Hepatocyte (in vitro differentiated cells): ENCODE measurements around the gene GAB3. TPM values are rescaled to one million over a fixed set of nuclear protein-coding genes. Genes with fewer than 3 reads are reported as not detected.

ENCODE experiments used
- DNase-seq: peaks from one replicate; pipeline ENCODE4 v3.0.0-alpha.2; 2016; ENCODE audit warnings: low spot score
- H2AFZ ChIP-seq: fragments of 200-600 bp; sonication (generic); 2 replicates; pipeline ENCODE4 v1.6.0; 2016; ENCODE audit warnings: antibody characterized with exemption, mild to moderate bottlenecking
- H3K27ac ChIP-seq: fragments of 200-600 bp; sonication (generic); 2 replicates; pipeline ENCODE4 v1.5.1; 2016; ENCODE audit warnings: mild to moderate bottlenecking
- H3K27me3 ChIP-seq: fragments of 200-600 bp; sonication (generic); 2 replicates; pipeline ENCODE4 v1.6.1; 2016
- H3K36me3 ChIP-seq: fragments of 200-600 bp; sonication (generic); replicated peaks from 2 replicates; pipeline ENCODE4 v1.5.1; 2016; ENCODE audit warnings: low read depth; ENCODE audit not compliant: insufficient read depth
- H3K4me1 ChIP-seq: fragments of 200-600 bp; sonication (generic); 2 replicates; pipeline ENCODE4 v1.5.1; 2016; ENCODE audit warnings: mild to moderate bottlenecking, moderate library complexity; ENCODE audit not compliant: insufficient read depth
- H3K4me2 ChIP-seq: fragments of 200-600 bp; sonication (generic); 2 replicates; pipeline ENCODE4 v1.6.0; 2016
- H3K4me3 ChIP-seq: fragments of 200-600 bp; sonication (generic); 2 replicates; pipeline ENCODE4 v1.5.1; 2016; ENCODE audit warnings: mild to moderate bottlenecking
- H3K79me2 ChIP-seq: fragments of 200-600 bp; sonication (generic); 2 replicates; pipeline ENCODE4 v1.6.0; 2017; ENCODE audit warnings: mild to moderate bottlenecking
- H3K9me2 ChIP-seq: fragments of 200-600 bp; sonication (generic); replicated peaks from 2 replicates; pipeline ENCODE4 v1.6.0; 2017; ENCODE audit warnings: mild to moderate bottlenecking; ENCODE audit not compliant: insufficient read depth
- H3K9me3 ChIP-seq: fragments of 200-600 bp; sonication (generic); 2 replicates; pipeline ENCODE4 v1.5.1; 2016; ENCODE audit warnings: low read depth, mild to moderate bottlenecking
- H4K20me1 ChIP-seq: fragments of 200-600 bp; sonication (generic); 2 replicates; pipeline ENCODE4 v1.6.0; 2016; ENCODE audit warnings: mild to moderate bottlenecking; ENCODE audit not compliant: insufficient read depth, poor library complexity, severe bottlenecking
- CTCF ChIP-seq: fragments of 200-600 bp; sonication (generic); IDR thresholded peaks from 2 replicates; pipeline ENCODE4 v1.5.1; 2016; ENCODE audit warnings: antibody characterized with exemption, mild to moderate bottlenecking; ENCODE audit not compliant: poor library complexity
- EZH2 ChIP-seq: fragments of 200-600 bp; sonication (generic); IDR thresholded peaks from 2 replicates; pipeline ENCODE4 v1.6.1; 2016; ENCODE audit warnings: antibody characterized with exemption, mild to moderate bottlenecking, borderline replicate concordance
- EZH2phosphoT487 ChIP-seq: fragments of 200-600 bp; sonication (generic); IDR thresholded peaks from one replicate; pipeline ENCODE4 v1.6.1; 2018; ENCODE audit warnings: antibody characterized with exemption, mild to moderate bottlenecking, low read depth, moderate library complexity; ENCODE audit not compliant: unreplicated experiment, severe bottlenecking
- WGBS: methylation state at CpG from one replicate; pipeline ENCODE4 v1.1.6; 2016; ENCODE audit warnings: low lambda C conversion rate; ENCODE audit errors: missing lambda C conversion rate; 5-methylcytosine and 5-hydroxymethylcytosine counted together
- polyA plus RNA-seq: library from polyadenylated mRNA; unstranded; fragments of >200 nt; fragmentation: Nextera tagmentation; extraction: Ambion mirVana; gene quantifications from 2 replicates; pipeline ENCODE4 v1.2.1, GENCODE V29; 2016
- total RNA-seq: library from RNA; depleted of rRNA; stranded (reverse); fragments of >200 nt; gene quantifications from 2 replicates; pipeline ENCODE4 v1.2.3, GENCODE V29; 2014

GAB3 gene
- total and polyA plus RNA-seq, 2 experiments from 2014 or later: 0.21 to 0.50 TPM

GRCh38 chrX:154658187-154658586 is 92.7 kb downstream of the GAB3 start:
- Histone ChIP-seq H3K9me3 (no peaks in the 10 kb centered on the region), H3K79me2 (no peaks in the 10 kb centered on the region), H3K4me2 (no peak overlapping the region), H4K20me1 (no peaks in the 10 kb centered on the region), H3K4me3 (no peak overlapping the region), H3K9me2 (no peaks in the 10 kb centered on the region), H3K27ac (no peak overlapping the region), H3K36me3 (no peaks in the 10 kb centered on the region), H3K27me3 (no peaks in the 10 kb centered on the region), H2AFZ (no peak overlapping the region), H3K4me1 (no peaks in the 10 kb centered on the region)
- no peak for TF ChIP-seq EZH2phosphoT487
- no peak for TF ChIP-seq EZH2
- TF ChIP-seq CTCF: no peak
- DNase-seq: peak; percentile 1
- WGBS: 91% methylated on average over 12 of the region's 12 CpGs

- 87% methylated on average over 15 of the region's 15 CpGs for WGBS
- H3K27ac ChIP-seq: no peak overlapping the region
- H3K9me2 ChIP-seq: no peaks in the 10 kb centered on the region
- H3K4me1 ChIP-seq: no peaks in the 10 kb centered on the region
- no peaks in the 10 kb centered on the region for H3K79me2 ChIP-seq
- no peaks in the 10 kb centered on the region for H3K9me3 ChIP-seq
- H3K4me2 ChIP-seq: no peak overlapping the region
- no peak overlapping the region for H3K4me3 ChIP-seq
- no peak overlapping the region for H2AFZ ChIP-seq
- TF ChIP-seq EZH2 (no peak), EZH2phosphoT487 (no peak), CTCF (no peak)
- no peaks in the 10 kb centered on the region for H3K36me3 ChIP-seq
- no peaks in the 10 kb centered on the region for H3K27me3 ChIP-seq
- no peaks in the 10 kb centered on the region for H4K20me1 ChIP-seq
- DNase-seq: peak; percentile 1
These were observed 93.6 kb downstream of the GAB3 start for GRCh38 chrX:154657226-154657805.

- Histone ChIP-seq H2AFZ (no peak overlapping the region), H3K27ac (no peak overlapping the region), H3K9me3 (no peaks in the 10 kb centered on the region), H3K4me3 (no peak overlapping the region), H3K4me2 (no peak overlapping the region), H4K20me1 (no peaks in the 10 kb centered on the region), H3K4me1 (no peaks in the 10 kb centered on the region), H3K27me3 (no peaks in the 10 kb centered on the region), H3K36me3 (no peaks in the 10 kb centered on the region), H3K9me2 (no peaks in the 10 kb centered on the region), H3K79me2 (no peaks in the 10 kb centered on the region)
- TF ChIP-seq EZH2 (no peak), CTCF (no peak), EZH2phosphoT487 (no peak)
- 77% methylated on average over 11 of the region's 11 CpGs for WGBS
- DNase-seq: peak; percentile 1
These were observed 95.1 kb downstream of the GAB3 start for GRCh38 chrX:154655786-154656185.
